SU-DHL-6 (cell line): ENCODE measurements around the gene NRP1.

Experiments used
- H2AFZ ChIP-seq: fragments of 200-600 bp; sonication (generic); 2 replicates; pipeline ENCODE4 v1.6.1; 2014; ENCODE audit warnings: low read depth, mild to moderate bottlenecking, moderate library complexity, mixed read lengths, antibody characterized with exemption, low read length; ENCODE audit not compliant: severe bottlenecking
- H3F3A ChIP-seq: fragments of 200-600 bp; shearing (Covaris generic); 2 replicates; pipeline ENCODE4 v1.6.0; 2016; ENCODE audit warnings: antibody characterized with exemption, mild to moderate bottlenecking; ENCODE audit not compliant: insufficient read depth
- H3K27ac ChIP-seq: fragments of 200-600 bp; sonication (generic); 2 replicates; pipeline ENCODE4 v1.5.1; 2016; ENCODE audit warnings: low read depth, mild to moderate bottlenecking, low read length, moderate library complexity, mixed read lengths
- H3K27me3 ChIP-seq: fragments of 200-600 bp; sonication (generic), shearing (Covaris generic); 2 replicates; pipeline ENCODE4 v1.6.0; 2014; ENCODE audit warnings: mild to moderate bottlenecking, low read length
- H3K36me3 ChIP-seq: fragments of 200-600 bp; sonication (generic); 2 replicates; pipeline ENCODE4 v1.6.1; 2014; ENCODE audit warnings: mild to moderate bottlenecking, low read length, mixed read lengths
- H3K4me2 ChIP-seq: fragments of 300-600, 200-600 bp; shearing (Covaris generic), sonication (generic); 2 replicates; pipeline ENCODE4 v1.6.0; 2014; ENCODE audit warnings: low read length, low read depth, mild to moderate bottlenecking; ENCODE audit not compliant: poor library complexity, severe bottlenecking
- H3K4me3 ChIP-seq: fragments of 200-600 bp; sonication (generic); 2 replicates; pipeline ENCODE4 v1.5.1; 2014; ENCODE audit warnings: antibody characterized with exemption, low read length, mild to moderate bottlenecking, mixed read lengths; ENCODE audit not compliant: insufficient read depth, poor library complexity, severe bottlenecking
- H3K79me2 ChIP-seq: fragments of 200-600 bp; sonication (generic); 2 replicates; pipeline ENCODE4 v1.6.1; 2014; ENCODE audit warnings: mild to moderate bottlenecking, low read length, moderate library complexity; ENCODE audit not compliant: insufficient read depth
- H3K9ac ChIP-seq: fragments of 200-600 bp; sonication (generic); 2 replicates; pipeline ENCODE4 v1.7.0; 2014; ENCODE audit warnings: mild to moderate bottlenecking, low read length
- H3K9me2 ChIP-seq: fragments of 200-600 bp; sonication (generic); replicated peaks from 2 replicates; pipeline ENCODE4 v1.6.1; 2014; ENCODE audit warnings: low read length; ENCODE audit not compliant: insufficient read depth
- H3K9me3 ChIP-seq: fragments of 200-600 bp; sonication (generic); 2 replicates; pipeline ENCODE4 v1.6.1; 2014; ENCODE audit warnings: low read length, mixed read lengths; ENCODE audit not compliant: insufficient read depth
- H4K20me1 ChIP-seq: fragments of 200-600 bp; sonication (generic); 2 replicates; pipeline ENCODE4 v1.6.1; 2014; ENCODE audit warnings: low read depth, mild to moderate bottlenecking, antibody characterized with exemption, low read length, moderate library complexity, mixed read lengths
- EZH2phosphoT487 ChIP-seq: fragments of 200-600 bp; sonication (generic), shearing (Covaris generic); conservative IDR thresholded peaks from 2 replicates; pipeline ENCODE4 v1.6.1; 2018; ENCODE audit warnings: mild to moderate bottlenecking, antibody characterized with exemption, low read length, moderate library complexity, mixed read lengths
- TF ChIP-seq, protein P1 (sequence below): fragments of 200-600 bp; sonication (generic); IDR thresholded peaks from one replicate; pipeline ENCODE4 v1.5.1; 2017; ENCODE audit warnings: antibody characterized with exemption, mild to moderate bottlenecking, low read length, moderate library complexity; ENCODE audit not compliant: insufficient read depth, poor library complexity, severe bottlenecking

NRP1 gene

DNA sequence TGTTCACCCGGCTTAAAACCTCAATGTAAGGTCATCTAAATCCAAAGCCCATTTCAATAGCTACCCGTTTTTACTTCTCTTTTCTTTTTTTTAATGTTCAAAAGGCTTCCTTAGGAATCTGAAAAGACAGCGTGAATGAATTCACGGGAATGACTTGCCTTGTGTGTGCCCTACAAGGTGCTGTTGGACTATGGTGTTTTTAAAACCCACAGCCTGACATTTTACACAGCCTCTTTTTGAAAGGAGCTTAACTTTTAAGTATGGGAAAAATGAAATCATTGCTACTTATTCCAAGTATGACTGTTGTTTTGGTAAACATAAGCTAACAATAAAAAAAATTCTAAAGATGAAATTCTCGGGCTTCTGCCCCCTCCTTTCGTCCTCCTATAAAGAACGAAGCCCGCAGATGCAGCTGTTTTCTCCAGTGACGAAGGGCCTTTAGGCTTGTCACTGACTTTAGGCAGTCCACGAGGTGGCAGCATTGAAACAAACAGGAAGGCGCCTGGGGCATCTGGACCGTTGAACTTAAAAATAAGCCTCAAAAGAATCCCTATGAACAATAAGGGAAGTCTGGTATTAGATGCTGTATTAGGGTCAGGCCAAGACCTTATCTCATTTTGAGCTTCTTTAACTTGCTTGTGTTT lies 141.3 kb downstream of the NRP1 start:
- Histone ChIP-seq H3K36me3 (no peaks in the 10 kb centered on the region), H3K27ac (no peak overlapping the region), H3K4me2 (no peak overlapping the region), H3K79me2 (no peaks in the 10 kb centered on the region), H3K4me3 (no peak overlapping the region), H3K9me3 (no peaks in the 10 kb centered on the region), H3K27me3 (no peaks in the 10 kb centered on the region), H3K9ac (no peak overlapping the region), H3K9me2 (no peaks in the 10 kb centered on the region), H4K20me1 (no peaks in the 10 kb centered on the region), H2AFZ (no peak overlapping the region), H3F3A (no peaks in the 10 kb centered on the region)
- no peak for TF ChIP-seq EZH2phosphoT487
- TF ChIP-seq, protein P1, sequence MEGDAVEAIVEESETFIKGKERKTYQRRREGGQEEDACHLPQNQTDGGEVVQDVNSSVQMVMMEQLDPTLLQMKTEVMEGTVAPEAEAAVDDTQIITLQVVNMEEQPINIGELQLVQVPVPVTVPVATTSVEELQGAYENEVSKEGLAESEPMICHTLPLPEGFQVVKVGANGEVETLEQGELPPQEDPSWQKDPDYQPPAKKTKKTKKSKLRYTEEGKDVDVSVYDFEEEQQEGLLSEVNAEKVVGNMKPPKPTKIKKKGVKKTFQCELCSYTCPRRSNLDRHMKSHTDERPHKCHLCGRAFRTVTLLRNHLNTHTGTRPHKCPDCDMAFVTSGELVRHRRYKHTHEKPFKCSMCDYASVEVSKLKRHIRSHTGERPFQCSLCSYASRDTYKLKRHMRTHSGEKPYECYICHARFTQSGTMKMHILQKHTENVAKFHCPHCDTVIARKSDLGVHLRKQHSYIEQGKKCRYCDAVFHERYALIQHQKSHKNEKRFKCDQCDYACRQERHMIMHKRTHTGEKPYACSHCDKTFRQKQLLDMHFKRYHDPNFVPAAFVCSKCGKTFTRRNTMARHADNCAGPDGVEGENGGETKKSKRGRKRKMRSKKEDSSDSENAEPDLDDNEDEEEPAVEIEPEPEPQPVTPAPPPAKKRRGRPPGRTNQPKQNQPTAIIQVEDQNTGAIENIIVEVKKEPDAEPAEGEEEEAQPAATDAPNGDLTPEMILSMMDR: peak; percentile 53

DNA sequence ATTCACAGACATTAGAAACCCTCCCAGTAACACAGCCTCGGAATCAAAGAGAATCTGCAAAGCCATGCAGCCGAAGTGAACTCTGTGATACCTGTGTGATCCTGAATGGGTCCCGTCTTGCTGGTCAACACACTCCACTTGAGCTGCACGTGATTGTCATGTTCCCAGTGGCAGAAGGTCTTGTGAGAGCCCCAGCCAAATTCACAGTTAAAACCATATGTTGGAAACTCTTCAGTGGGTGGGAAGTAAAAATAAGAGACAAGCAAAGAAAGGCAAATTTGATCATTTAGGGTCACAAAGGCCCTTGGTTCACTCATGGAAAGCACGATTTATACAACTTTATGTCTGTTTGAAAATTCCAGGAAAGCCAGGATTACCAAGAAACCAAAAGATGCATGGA lies 142.3 kb downstream of the NRP1 start:
- H2AFZ ChIP-seq: no peak overlapping the region
- H3K79me2 ChIP-seq: no peaks in the 10 kb centered on the region
- H3K9me2 ChIP-seq: no peaks in the 10 kb centered on the region
- no peak overlapping the region for H3K9ac ChIP-seq
- no peak overlapping the region for H3K4me3 ChIP-seq
- H3K9me3 ChIP-seq: no peaks in the 10 kb centered on the region
- TF ChIP-seq, protein P1: no peak
- no peaks in the 10 kb centered on the region for H3F3A ChIP-seq
- H3K27me3 ChIP-seq: no peaks in the 10 kb centered on the region
- H3K36me3 ChIP-seq: no peaks in the 10 kb centered on the region
- no peak overlapping the region for H3K4me2 ChIP-seq
- H4K20me1 ChIP-seq: no peaks in the 10 kb centered on the region
- no peak overlapping the region for H3K27ac ChIP-seq

DNA sequence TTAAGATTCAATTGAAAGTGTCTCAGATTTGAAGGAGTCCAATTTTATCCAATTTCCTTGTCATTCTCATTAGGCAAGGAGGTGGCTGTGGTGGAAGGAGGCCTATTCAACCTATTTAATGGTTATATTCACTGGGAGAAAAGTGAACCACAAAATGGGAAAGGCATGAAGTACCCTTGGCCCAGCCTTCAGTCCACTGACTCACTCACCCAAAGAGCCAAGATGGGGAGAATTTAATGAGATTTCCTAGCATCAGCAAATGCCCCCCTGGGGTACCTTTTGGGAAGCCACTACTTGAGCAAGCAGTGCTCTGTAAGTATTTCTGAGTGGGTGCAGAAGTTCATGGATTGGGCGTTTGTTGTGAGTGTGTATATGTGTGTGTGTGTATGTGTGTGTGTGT lies 144.1 kb downstream of the NRP1 start:
- no peak overlapping the region for H2AFZ ChIP-seq
- no peaks in the 10 kb centered on the region for H4K20me1 ChIP-seq
- H3K36me3 ChIP-seq: no peaks in the 10 kb centered on the region

More for the DNA sequence above, 144.1 kb downstream of the NRP1 start:
- Histone ChIP-seq H3K27me3 (no peaks in the 10 kb centered on the region), H3K9me2 (no peaks in the 10 kb centered on the region), H3K9ac (no peak overlapping the region), H3K4me2 (no peak overlapping the region), H3F3A (no peaks in the 10 kb centered on the region), H3K79me2 (no peaks in the 10 kb centered on the region), H3K9me3 (no peaks in the 10 kb centered on the region), H3K4me3 (no peak overlapping the region), H3K27ac (no peak overlapping the region)
- no peak for TF ChIP-seq EZH2phosphoT487
- TF ChIP-seq, protein P1: no peak
